ENCODE data around the gene DUSP9.

GRCh38 chrX:153670748-153671588 lies 24.0 kb downstream of the DUSP9 start:
- TF ChIP-seq CTCF (conservative IDR thresholded peaks at IDR 0.05 in 1 of 2, IDR thresholded peaks at IDR 0.05 in 1 of 2; ENCODE audit: extremely low read depth in 1 of 2, insufficient read depth in 1 of 2, low read depth in 1 of 2, low read length in 2 of 2) (no peak), EZH2 (IDR thresholded peaks at IDR 0.05; ENCODE audit: borderline replicate concordance, low read length) (no peak)
